Measurements from ENCODE around the gene DNAJC25.
"Not testable (repeated sequence)": the region's sequence is repeated elsewhere in the genome, so short reads cannot be mapped to it uniquely, and the experiment has no call there.

- TF ChIP-seq CTCF, POLR2A (IDR thresholded peaks at IDR 0.05): not testable (repeated sequence)
These were observed 13.8 kb upstream of the DNAJC25 start for GRCh38 chr9:111617349-111617748.

Data from prostate gland (tissue), 2 donors.